Liver (tissue), 9 donors: Measurements from ENCODE around the gene GGA1. TPM values are rescaled to one million over a fixed set of nuclear protein-coding genes. Genes with fewer than 3 reads are reported as not detected.

Experiments used
- DNase-seq: peaks from one replicate; pipeline ENCODE4 v3.0.0-alpha.2; 2017; ENCODE audit warnings: low spot score
- H3K27ac ChIP-seq, 2 donors: one replicate each; pipeline ENCODE4 v1.7.0; 2013; ENCODE audit warnings: inconsistent platforms in 2 of 2, low read length in 2 of 2, control low read depth in 1 of 2, low read depth in 1 of 2, mild to moderate bottlenecking in 1 of 2
- H3K27me3 ChIP-seq, 4 donors: one replicate each; pipeline versions ENCODE4 v1.6.1 to v1.7.0; 2013; ENCODE audit warnings: low read length in 3 of 4, inconsistent platforms in 1 of 4, mild to moderate bottlenecking in 1 of 4, moderate library complexity in 1 of 4; ENCODE audit not compliant: control insufficient read depth in 4 of 4, insufficient read depth in 4 of 4
- H3K36me3 ChIP-seq, 4 donors: one replicate each; pipeline versions ENCODE4 v1.6.1 to v1.7.0; 2013; ENCODE audit warnings: low read length in 3 of 4, mild to moderate bottlenecking in 3 of 4, low read depth in 1 of 4, moderate library complexity in 1 of 4; ENCODE audit not compliant: control insufficient read depth in 4 of 4, insufficient read depth in 3 of 4
- H3K4me1 ChIP-seq, 4 donors: one replicate each; pipeline versions ENCODE4 v1.6.1 to v1.7.0; 2013; ENCODE audit warnings: low read length in 3 of 4, mild to moderate bottlenecking in 3 of 4, moderate library complexity in 1 of 4; ENCODE audit not compliant: control insufficient read depth in 4 of 4, insufficient read depth in 4 of 4
- H3K4me3 ChIP-seq, 3 donors: one replicate each; pipeline versions ENCODE4 v1.6.1 to v1.7.0; 2013; ENCODE audit warnings: low read length in 3 of 3, control low read depth in 1 of 3, low read depth in 1 of 3, mild to moderate bottlenecking in 1 of 3
- H3K9ac ChIP-seq, 2 donors: one replicate each; pipeline ENCODE4 v1.7.0; 2013; ENCODE audit warnings: low read length in 2 of 2, mild to moderate bottlenecking in 2 of 2, moderate library complexity in 2 of 2, control low read depth in 1 of 2, low read depth in 1 of 2
- H3K9me3 ChIP-seq, 4 donors: one replicate each; pipeline versions ENCODE4 v1.6.1 to v1.7.0; 2013; ENCODE audit warnings: low read length in 3 of 4; ENCODE audit not compliant: control insufficient read depth in 4 of 4
- FOXA1 ChIP-seq: IDR thresholded peaks from 2 replicates; pipeline ENCODE4 v1.6.1; 2016; ENCODE audit warnings: antibody characterized with exemption
- FOXA2 ChIP-seq: IDR thresholded peaks from 2 replicates; pipeline ENCODE4 v1.6.1; 2016; ENCODE audit warnings: antibody characterized with exemption
- GABPA ChIP-seq, 2 donors: IDR thresholded peaks in 1 of 2; conservative IDR thresholded peaks in 1 of 2; 2 replicates each; pipeline ENCODE4 v1.6.1; 2016; ENCODE audit warnings: antibody characterized with exemption in 2 of 2, mild to moderate bottlenecking in 1 of 2, moderate library complexity in 1 of 2
- HNF4A ChIP-seq, 2 donors: conservative IDR thresholded peaks; 2 replicates each; pipeline ENCODE4 v1.6.1; 2016; ENCODE audit warnings: antibody characterized with exemption in 2 of 2, mild to moderate bottlenecking in 2 of 2
- HNF4G ChIP-seq: IDR thresholded peaks from 2 replicates; pipeline ENCODE4 v1.6.1; 2016; ENCODE audit warnings: antibody characterized with exemption
- JUND ChIP-seq, 2 donors: IDR thresholded peaks; 2 replicates each; pipeline ENCODE4 v1.6.1; 2016; ENCODE audit warnings: antibody characterized with exemption in 2 of 2
- NR2F2 ChIP-seq: IDR thresholded peaks from 2 replicates; pipeline ENCODE4 v1.6.1; 2016; ENCODE audit warnings: antibody characterized with exemption
- RAD21 ChIP-seq, 2 donors: IDR thresholded peaks; 2 replicates each; pipeline ENCODE4 v1.6.1; 2016; ENCODE audit warnings: antibody characterized with exemption in 2 of 2, mild to moderate bottlenecking in 2 of 2
- RXRA ChIP-seq, 2 donors: IDR thresholded peaks; 2 replicates each; pipeline ENCODE4 v1.6.1; 2017 to 2018; ENCODE audit warnings: antibody characterized with exemption in 2 of 2, mild to moderate bottlenecking in 1 of 2
- TAF1 ChIP-seq: conservative IDR thresholded peaks from 2 replicates; pipeline ENCODE4 v1.6.1; 2016; ENCODE audit warnings: antibody characterized with exemption, mild to moderate bottlenecking
- YY1 ChIP-seq: IDR thresholded peaks from 2 replicates; pipeline ENCODE4 v1.6.1; 2016; ENCODE audit warnings: antibody characterized with exemption, mild to moderate bottlenecking
- WGBS: extraction: QIAGEN DNeasy Blood & Tissue Kit; methylation state at CpG from one replicate; pipeline ENCODE4 v1.1.7; 2013; 5-methylcytosine and 5-hydroxymethylcytosine counted together
- polyA plus RNA-seq, 2 donors: library from polyadenylated mRNA; stranded (reverse) in 1 of 2; unstranded in 1 of 2; fragments of 200-250 nt in 1 of 2; fragments of >200 nt in 1 of 2; fragmentation: Nextera tagmentation in 1 of 2; extraction: Ambion mirVana in 1 of 2; gene quantifications; one replicate each; pipeline versions ENCODE4 v1.2.1 to v1.2.3, GENCODE V29; 2013 to 2015
- total RNA-seq, 2 donors: library from RNA; depleted of rRNA; stranded (reverse); fragments of >200 nt; gene quantifications; one replicate each; pipeline ENCODE4 v1.2.3, GENCODE V29; 2014
- TF ChIP-seq, protein P1 (sequence below): fragments of 150-350 bp; IDR thresholded peaks from 2 replicates; pipeline ENCODE4 v1.5.1; 2017; ENCODE audit warnings: improper control_type of control experiment, low read depth, low read length; ENCODE audit not compliant: missing input control
- TF ChIP-seq, protein P2 (sequence below): IDR thresholded peaks from 2 replicates; pipeline ENCODE4 v1.6.1; 2016; ENCODE audit warnings: antibody characterized with exemption
- TF ChIP-seq, protein P3 (sequence below): IDR thresholded peaks from 2 replicates; pipeline ENCODE4 v1.6.1; 2016; ENCODE audit warnings: antibody characterized with exemption, mild to moderate bottlenecking
- TF ChIP-seq, protein P4 (sequence below): IDR thresholded peaks from 2 replicates; pipeline ENCODE4 v1.6.1; 2016; ENCODE audit warnings: antibody characterized with exemption
- TF ChIP-seq, protein P5 (sequence below): IDR thresholded peaks from 2 replicates; pipeline ENCODE4 v1.6.1; 2016; ENCODE audit warnings: antibody characterized with exemption
- donor health status: healthy.
- donor health status: healthy.
- donor health status: healthy.
- donor health status: healthy.
- donor health status: healthy.

GGA1 gene
- total and polyA plus RNA-seq, 4 donors, result 15.1 to 26.4 (median 17.8) TPM

DNA sequence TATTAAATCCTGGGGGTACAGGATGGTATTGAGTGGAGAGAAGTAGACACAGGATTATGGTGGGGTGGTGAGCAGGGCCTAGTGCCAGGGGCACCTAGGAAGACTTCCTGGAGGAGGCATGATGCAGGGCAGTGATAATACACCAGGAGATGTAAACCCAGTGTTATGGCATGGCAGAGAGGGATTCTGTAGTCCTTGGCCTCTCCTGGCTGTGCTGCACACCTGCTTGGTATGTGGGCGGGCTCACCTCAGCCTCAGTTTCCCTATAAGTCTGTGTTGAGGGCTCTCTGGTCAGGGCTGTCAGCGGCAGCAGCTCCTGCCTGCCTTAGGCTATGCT lies 52.0 kb downstream of the GGA1 start:
- H3K27ac ChIP-seq, result peak overlapping the region; percentile 27 to 88

DNA sequence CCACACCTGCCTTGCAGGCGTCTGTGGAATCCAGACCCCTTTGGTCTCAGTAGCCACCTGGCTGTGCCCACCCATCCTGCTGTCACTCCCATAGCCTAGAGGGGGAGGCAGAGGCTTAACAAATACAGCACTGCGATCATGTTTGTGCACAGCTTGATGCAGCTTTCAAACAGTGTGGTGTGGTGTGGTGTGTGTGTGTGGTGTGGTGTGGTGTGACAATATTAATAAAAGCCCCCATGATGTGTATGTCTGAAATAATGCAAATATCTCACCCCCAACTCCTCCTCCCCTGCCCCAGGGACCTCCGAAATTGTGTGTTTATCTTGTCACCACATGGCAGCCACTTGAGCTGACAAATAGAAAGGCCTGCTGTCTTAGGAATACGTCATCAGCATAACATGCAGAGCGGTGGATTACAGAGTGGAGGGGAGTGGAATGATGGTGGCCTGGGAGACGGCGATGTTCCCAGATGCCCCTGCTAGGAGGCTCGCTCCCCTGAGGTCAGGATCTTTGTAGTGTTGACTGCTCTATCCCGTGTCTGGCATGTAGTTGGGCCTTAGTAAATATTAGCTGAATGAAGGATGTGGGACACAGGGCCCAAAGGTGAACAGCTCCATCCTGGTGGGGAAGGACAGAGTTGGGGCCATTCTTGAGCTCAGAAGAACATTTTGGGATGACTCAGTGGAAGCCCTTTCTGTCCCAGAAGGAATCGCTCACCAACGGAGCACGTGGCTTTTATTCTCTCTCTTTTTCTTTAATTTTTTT lies 52.7 kb downstream of the GGA1 start:
- Histone ChIP-seq H3K36me3 (peaks cover 0 to 9% (median under 1%) of the 10 kb centered on the region in 4 donors), H3K4me3 (peak overlapping the region in 2 of 3 donors; percentile 16 to 88), H3K27ac (peak overlapping the region; percentile 39 to 88), H3K4me1 (peaks cover 8 to 53% (median 43%) of the 10 kb centered on the region in 4 donors), H3K27me3 (no peaks in the 10 kb centered on the region), H3K9ac (no peak overlapping the region), H3K9me3 (no peaks in the 10 kb centered on the region)
- no peak for DNase-seq
- 41% methylated on average over 12 of the region's 12 CpGs for WGBS
- no peak for TF ChIP-seq JUND (IDR thresholded peaks at IDR 0.05)
- no peak for TF ChIP-seq NR2F2
- TF ChIP-seq FOXA2, result no peak
- TF ChIP-seq RXRA (IDR thresholded peaks at IDR 0.05), result peak; percentile 52 to 71
- TF ChIP-seq RAD21 (IDR thresholded peaks at IDR 0.05), result peak; percentile 47 to 63
- TF ChIP-seq, protein P1, sequence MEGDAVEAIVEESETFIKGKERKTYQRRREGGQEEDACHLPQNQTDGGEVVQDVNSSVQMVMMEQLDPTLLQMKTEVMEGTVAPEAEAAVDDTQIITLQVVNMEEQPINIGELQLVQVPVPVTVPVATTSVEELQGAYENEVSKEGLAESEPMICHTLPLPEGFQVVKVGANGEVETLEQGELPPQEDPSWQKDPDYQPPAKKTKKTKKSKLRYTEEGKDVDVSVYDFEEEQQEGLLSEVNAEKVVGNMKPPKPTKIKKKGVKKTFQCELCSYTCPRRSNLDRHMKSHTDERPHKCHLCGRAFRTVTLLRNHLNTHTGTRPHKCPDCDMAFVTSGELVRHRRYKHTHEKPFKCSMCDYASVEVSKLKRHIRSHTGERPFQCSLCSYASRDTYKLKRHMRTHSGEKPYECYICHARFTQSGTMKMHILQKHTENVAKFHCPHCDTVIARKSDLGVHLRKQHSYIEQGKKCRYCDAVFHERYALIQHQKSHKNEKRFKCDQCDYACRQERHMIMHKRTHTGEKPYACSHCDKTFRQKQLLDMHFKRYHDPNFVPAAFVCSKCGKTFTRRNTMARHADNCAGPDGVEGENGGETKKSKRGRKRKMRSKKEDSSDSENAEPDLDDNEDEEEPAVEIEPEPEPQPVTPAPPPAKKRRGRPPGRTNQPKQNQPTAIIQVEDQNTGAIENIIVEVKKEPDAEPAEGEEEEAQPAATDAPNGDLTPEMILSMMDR, result no peak
- TF ChIP-seq, protein P2, sequence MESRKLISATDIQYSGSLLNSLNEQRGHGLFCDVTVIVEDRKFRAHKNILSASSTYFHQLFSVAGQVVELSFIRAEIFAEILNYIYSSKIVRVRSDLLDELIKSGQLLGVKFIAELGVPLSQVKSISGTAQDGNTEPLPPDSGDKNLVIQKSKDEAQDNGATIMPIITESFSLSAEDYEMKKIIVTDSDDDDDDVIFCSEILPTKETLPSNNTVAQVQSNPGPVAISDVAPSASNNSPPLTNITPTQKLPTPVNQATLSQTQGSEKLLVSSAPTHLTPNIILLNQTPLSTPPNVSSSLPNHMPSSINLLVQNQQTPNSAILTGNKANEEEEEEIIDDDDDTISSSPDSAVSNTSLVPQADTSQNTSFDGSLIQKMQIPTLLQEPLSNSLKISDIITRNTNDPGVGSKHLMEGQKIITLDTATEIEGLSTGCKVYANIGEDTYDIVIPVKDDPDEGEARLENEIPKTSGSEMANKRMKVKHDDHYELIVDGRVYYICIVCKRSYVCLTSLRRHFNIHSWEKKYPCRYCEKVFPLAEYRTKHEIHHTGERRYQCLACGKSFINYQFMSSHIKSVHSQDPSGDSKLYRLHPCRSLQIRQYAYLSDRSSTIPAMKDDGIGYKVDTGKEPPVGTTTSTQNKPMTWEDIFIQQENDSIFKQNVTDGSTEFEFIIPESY, result no peak
- TF ChIP-seq, protein P3, sequence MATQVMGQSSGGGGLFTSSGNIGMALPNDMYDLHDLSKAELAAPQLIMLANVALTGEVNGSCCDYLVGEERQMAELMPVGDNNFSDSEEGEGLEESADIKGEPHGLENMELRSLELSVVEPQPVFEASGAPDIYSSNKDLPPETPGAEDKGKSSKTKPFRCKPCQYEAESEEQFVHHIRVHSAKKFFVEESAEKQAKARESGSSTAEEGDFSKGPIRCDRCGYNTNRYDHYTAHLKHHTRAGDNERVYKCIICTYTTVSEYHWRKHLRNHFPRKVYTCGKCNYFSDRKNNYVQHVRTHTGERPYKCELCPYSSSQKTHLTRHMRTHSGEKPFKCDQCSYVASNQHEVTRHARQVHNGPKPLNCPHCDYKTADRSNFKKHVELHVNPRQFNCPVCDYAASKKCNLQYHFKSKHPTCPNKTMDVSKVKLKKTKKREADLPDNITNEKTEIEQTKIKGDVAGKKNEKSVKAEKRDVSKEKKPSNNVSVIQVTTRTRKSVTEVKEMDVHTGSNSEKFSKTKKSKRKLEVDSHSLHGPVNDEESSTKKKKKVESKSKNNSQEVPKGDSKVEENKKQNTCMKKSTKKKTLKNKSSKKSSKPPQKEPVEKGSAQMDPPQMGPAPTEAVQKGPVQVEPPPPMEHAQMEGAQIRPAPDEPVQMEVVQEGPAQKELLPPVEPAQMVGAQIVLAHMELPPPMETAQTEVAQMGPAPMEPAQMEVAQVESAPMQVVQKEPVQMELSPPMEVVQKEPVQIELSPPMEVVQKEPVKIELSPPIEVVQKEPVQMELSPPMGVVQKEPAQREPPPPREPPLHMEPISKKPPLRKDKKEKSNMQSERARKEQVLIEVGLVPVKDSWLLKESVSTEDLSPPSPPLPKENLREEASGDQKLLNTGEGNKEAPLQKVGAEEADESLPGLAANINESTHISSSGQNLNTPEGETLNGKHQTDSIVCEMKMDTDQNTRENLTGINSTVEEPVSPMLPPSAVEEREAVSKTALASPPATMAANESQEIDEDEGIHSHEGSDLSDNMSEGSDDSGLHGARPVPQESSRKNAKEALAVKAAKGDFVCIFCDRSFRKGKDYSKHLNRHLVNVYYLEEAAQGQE, result no peak
- peak; percentile 54 to 59 for TF ChIP-seq HNF4A (conservative IDR thresholded peaks at IDR 0.05)
- TF ChIP-seq HNF4G, result no peak
- TF ChIP-seq YY1, result no peak
- no peak for TF ChIP-seq FOXA1
- no peak for TF ChIP-seq GABPA (IDR thresholded peaks at IDR 0.05 in 1 of 2, conservative IDR thresholded peaks at IDR 0.05 in 1 of 2)
- TF ChIP-seq, protein P4, sequence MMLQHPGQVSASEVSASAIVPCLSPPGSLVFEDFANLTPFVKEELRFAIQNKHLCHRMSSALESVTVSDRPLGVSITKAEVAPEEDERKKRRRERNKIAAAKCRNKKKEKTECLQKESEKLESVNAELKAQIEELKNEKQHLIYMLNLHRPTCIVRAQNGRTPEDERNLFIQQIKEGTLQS, result no peak
- no peak for TF ChIP-seq TAF1
- TF ChIP-seq, protein P5, sequence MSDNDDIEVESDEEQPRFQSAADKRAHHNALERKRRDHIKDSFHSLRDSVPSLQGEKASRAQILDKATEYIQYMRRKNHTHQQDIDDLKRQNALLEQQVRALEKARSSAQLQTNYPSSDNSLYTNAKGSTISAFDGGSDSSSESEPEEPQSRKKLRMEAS, result no peak

More for the DNA sequence above, 52.0 kb downstream of the GGA1 start:
- WGBS, result 72% methylated on average over 2 of the region's 2 CpGs
- Histone ChIP-seq H3K9me3 (no peaks in the 10 kb centered on the region), H3K36me3 (peaks cover 0 to 3% (median under 1%) of the 10 kb centered on the region in 4 donors), H3K27me3 (no peaks in the 10 kb centered on the region), H3K4me1 (peaks cover 8 to 53% (median 43%) of the 10 kb centered on the region in 4 donors), H3K9ac (no peak overlapping the region), H3K4me3 (peak overlapping the region; percentile 45 to 88 (median 84))
- TF ChIP-seq HNF4A (conservative IDR thresholded peaks at IDR 0.05) (no peak), GABPA (IDR thresholded peaks at IDR 0.05 in 1 of 2, conservative IDR thresholded peaks at IDR 0.05 in 1 of 2) (no peak), YY1 (no peak), JUND (IDR thresholded peaks at IDR 0.05) (no peak), RXRA (IDR thresholded peaks at IDR 0.05) (no peak)
- TF ChIP-seq, protein P5, result no peak
- TF ChIP-seq, protein P3, result no peak
- no peak for DNase-seq
